ENCODE measurements around the gene CFDP1.

Gene CFDP1

GRCh38 chr16:75379911-75380847 lies 53.1 kb downstream of the CFDP1 start:
- no peak for TF ChIP-seq CTCF (IDR thresholded peaks at IDR 0.05; ENCODE audit: insufficient read depth, low read length, missing control alignments)
- DNase-seq (ENCODE audit: low read depth, low spot score): no peak
- CTCF ChIA-PET: interaction anchor here (1.7 to 11.5 kb wide), 4 partner anchors 12 to 181 kb away, joined by 3 to 221 read pairs (median 36); no protein-coding TSS in a partner anchor
- H3K4me3 ChIP-seq (ENCODE audit: low read depth, low read length): no peak overlapping the region
- POLR2A ChIA-PET: interaction anchor here (1.1 to 1.5 kb wide), 3 partner anchors 54 to 130 kb away, joined by 3 to 4 read pairs (median 3); partner anchors contain the start of gene CFDP1

DNA sequence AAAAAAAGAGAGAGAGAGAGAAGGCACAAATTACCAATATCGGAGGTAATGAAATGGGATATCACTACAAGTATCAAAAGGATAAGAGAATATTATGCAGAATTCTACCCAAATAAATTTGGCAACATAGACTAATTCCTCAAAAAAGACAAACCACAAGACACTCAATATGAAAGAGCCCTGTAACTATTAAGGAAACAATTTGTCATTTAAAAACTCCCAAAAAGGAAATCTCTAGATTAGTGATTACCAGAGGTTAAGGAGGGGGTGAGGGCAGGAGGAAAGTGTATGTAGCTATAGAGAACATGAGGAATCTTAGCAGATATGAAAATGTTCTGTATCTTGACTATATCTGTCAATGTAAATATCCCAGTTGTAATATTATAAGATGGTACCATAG lies 54.0 kb downstream of the CFDP1 start:
- TF ChIP-seq CTCF (IDR thresholded peaks at IDR 0.05; ENCODE audit: insufficient read depth, low read length, missing control alignments): no peak
- ChIA-PET CTCF (interaction anchor here (1.4 to 11.5 kb wide), 6 partner anchors 8 to 181 kb away, joined by 3 to 221 read pairs (median 8); no protein-coding TSS in a partner anchor), POLR2A (interaction anchor here (1.4 kb wide), 1 partner anchor 74 kb away, joined by 3 read pairs; no protein-coding TSS in a partner anchor)
- no peak for DNase-seq (ENCODE audit: low read depth, low spot score)
- H3K4me3 ChIP-seq (ENCODE audit: low read depth, low read length): no peak overlapping the region

GRCh38 chr16:75378616-75379015 lies 54.7 kb downstream of the CFDP1 start:
- H3K4me3 ChIP-seq (ENCODE audit: low read depth, low read length): no peak overlapping the region
- POLR2A ChIA-PET: interaction anchor here (1.2 to 1.5 kb wide), 3 partner anchors 73 to 133 kb away, joined by 3 to 7 read pairs (median 3); no protein-coding TSS in a partner anchor
- CTCF ChIA-PET: interaction anchor here (0.8 to 11.5 kb wide), 6 partner anchors 9 to 180 kb away, joined by 3 to 221 read pairs (median 8); no protein-coding TSS in a partner anchor
- TF ChIP-seq CTCF (IDR thresholded peaks at IDR 0.05; ENCODE audit: insufficient read depth, low read length, missing control alignments): no peak
- DNase-seq (ENCODE audit: low read depth, low spot score): no peak

- no peak overlapping the region; the same call in 1 of the 2 replicates for H3K4me3 ChIP-seq (ENCODE audit: low read depth, low read length)
- DNase-seq (ENCODE audit: low read depth, low spot score): peak; percentile 96
- ChIA-PET CTCF (interaction anchor here (0.8 to 11.5 kb wide), 8 partner anchors 10 to 179 kb away, joined by 3 to 221 read pairs (median 6); no protein-coding TSS in a partner anchor), POLR2A (interaction anchor here (1.2 to 1.5 kb wide), 3 partner anchors 73 to 133 kb away, joined by 3 to 7 read pairs (median 3); no protein-coding TSS in a partner anchor)
- no peak for TF ChIP-seq CTCF (IDR thresholded peaks at IDR 0.05; ENCODE audit: insufficient read depth, low read length, missing control alignments)
These were observed 55.4 kb downstream of the CFDP1 start for GRCh38 chr16:75377729-75378386.

DNA sequence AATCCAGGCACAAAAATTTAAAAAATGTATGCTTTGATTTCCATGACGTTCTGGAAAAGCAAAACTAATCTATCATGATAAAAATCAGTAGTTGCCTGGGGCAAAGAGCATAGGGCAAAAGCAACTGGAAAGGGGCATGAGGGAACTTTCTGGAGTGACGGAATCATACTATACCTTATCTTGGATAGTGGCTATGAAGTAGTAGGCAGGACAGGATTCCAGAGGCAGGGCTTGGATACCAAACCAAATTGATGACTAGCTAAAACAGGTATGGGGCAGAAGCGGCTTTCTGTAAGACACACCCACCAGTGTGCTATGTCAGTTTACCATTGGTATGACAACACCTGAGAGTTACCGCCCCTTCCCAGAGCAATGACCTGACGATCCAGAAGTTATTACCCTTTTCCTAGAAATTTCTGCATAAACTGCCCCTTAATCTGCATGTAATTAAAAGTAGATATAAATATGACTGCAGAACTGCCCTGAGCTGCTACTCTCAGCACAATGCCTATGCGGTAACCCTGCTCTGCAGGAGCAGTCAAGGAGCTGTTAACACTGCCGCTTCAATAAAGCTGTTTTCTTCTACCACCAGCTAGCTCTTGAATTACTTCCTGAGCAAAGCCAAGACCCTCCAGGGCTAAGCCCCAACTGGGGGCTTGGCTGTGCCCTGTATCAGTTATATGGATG lies 56.7 kb downstream of the CFDP1 start:
- ChIA-PET POLR2A (no interaction called here), CTCF (interaction anchor here (0.6 to 11.5 kb wide), 5 partner anchors 9 to 177 kb away, joined by 3 to 221 read pairs (median 5); no protein-coding TSS in a partner anchor)
- TF ChIP-seq CTCF (IDR thresholded peaks at IDR 0.05; ENCODE audit: insufficient read depth, low read length, missing control alignments): no peak
- H3K4me3 ChIP-seq (ENCODE audit: low read depth, low read length): no peak overlapping the region
- no peak for DNase-seq (ENCODE audit: low read depth, low spot score)

Data from AG04449 (cell line).